Femur (tissue), 1 donor: Measurements from ENCODE around the gene STING1.
"Not testable (repeated sequence)": the region's sequence is repeated elsewhere in the genome, so short reads cannot be mapped to it uniquely, and the experiment has no call there.

Experiments
- DNase-seq: peaks from one replicate; pipeline ENCODE4 v3.0.0-alpha.2; 2017

The STING1 gene

GRCh38 chr5:139482050-139482889 is at the start of gene STING1:
STING1 (minus strand) TSS chr5:139482758; CDS start chr5:139481704, 1,054 bp downstream.
- peak; percentile 92 for DNase-seq

DNA sequence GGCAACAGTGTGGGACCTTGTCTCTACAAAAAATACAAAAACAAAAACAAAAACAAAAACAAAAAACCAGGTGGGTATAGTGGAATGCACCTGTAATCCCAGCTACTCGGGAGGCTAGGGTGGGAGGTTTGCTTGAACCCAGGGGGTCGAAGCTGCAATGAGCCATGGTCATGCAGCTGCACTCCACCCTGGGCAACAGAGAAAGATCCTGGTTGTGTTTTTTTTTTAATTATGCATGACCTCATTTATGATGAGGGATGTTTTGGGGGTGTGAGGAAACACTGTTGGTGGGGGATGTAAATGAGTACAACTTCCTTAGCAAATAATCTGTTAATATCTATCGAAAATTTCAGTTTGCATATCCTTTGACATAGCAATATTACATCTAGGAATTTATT is 49.2 kb upstream of the STING1 start:
- no peak for DNase-seq

DNA sequence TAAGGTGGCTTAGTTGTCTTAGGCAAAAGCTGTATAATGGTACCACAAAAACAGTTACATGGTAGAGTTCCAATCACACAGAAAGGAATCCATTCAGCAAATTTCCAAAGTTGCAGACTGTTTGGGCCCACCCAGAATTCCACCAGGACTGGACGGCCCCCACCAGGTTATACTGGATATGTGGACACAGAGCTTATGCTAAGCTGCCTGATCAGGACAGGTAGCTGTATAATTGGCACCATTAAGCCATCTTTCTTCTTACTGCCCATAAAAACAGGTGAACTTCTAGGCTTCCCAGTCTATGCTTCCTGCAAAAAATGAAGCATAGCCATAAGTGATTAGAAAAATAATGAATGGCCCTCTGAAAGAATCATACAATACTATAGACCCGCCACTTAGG is 47.5 kb upstream of the STING1 start:
- not testable (repeated sequence) for DNase-seq

GRCh38 chr5:139528695-139529094 is 46.1 kb upstream of the STING1 start:
- DNase-seq = not testable (repeated sequence)

DNA sequence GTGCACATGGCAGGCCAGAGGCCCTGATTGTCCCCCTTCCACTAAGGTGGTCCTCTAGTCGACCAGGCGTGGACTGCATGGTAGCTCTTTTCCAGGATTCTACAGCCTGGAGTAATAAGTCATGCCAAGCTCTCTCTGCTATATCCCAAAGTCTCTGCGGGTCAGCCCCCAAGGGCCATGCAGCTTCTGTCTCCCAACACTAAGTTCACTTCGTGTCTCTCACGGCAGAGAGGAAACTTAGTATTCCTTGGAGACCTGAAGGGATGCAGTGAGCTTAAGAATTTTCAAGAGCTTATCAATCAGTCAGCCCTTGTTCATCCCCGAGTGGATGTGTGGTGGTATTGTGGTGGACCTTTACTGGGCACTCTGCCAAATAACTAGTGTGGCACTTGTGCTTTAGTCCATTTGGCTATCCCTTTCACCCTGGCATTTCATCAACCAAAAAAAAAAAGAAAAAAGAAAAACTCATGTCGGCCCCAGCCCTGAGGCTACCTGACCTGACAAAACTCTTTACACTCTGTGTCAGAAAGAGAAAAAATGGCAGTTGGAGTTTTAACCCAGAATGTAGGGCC is 45.4 kb upstream of the STING1 start:
- DNase-seq = not testable (repeated sequence)

DNA sequence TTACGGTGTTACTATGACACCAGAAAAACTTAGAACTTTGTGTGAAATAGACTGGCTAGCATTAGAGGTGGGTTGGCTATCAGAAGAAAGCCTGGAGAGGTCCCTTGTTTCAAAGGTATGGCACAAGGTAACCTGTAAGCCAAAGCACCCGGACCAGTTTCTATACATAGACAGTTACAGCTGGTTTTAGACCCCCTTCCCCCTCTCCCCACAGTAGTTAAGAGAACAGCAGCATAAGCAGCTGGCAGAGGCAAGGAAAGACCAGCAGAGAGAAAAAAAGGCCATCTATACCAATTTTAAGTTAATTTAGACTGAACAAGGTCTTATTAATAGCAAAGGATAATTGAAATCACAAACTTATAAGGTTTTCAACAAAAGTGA is 44.5 kb upstream of the STING1 start:
- DNase-seq = not testable (repeated sequence)

DNA sequence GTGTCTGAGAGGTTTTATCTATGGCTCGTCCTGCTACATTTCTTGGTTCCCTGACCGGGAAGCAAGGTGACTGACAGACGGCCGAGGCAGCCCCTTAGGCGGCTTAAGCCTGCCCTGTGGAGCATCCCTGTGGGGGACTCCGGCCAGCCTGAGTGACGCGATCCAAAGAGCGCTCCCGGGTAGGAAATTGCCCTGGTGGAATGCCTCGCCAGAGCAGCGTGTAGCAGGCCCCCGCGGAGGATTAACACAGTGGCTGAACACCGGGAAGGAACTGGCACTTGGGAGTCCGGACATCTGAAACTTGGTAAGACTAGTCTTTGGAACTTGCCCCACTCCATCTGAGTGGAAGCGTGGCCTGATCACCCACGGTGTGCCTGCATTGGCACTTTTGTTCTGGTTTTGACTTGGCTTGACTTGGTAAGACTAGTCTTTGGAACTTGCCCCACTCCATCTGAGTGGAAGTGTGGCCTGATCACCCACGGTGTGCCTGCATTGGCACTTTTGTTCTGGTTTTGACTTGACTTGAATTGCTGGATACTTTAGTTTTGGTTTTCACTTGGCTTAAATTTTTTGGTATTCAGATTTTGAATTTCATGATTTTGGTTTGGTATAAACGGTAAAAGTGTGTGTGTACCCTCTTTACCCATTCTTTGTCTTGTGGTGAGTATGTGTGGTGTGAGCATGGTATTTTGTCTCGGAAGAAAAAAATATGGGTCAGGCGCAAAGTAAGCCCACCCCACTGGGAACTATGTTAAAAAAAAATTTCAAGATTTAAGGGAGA is 43.9 kb upstream of the STING1 start:
- not testable (repeated sequence) for DNase-seq

- not testable (repeated sequence) for DNase-seq
Measured at GRCh38 chr5:139525586-139526308, 43.2 kb upstream of the STING1 start.

GRCh38 chr5:139524940-139525585 is 42.5 kb upstream of the STING1 start:
- no peak for DNase-seq

- DNase-seq = no peak
Measured at GRCh38 chr5:139524446-139524845, 41.9 kb upstream of the STING1 start.

DNA sequence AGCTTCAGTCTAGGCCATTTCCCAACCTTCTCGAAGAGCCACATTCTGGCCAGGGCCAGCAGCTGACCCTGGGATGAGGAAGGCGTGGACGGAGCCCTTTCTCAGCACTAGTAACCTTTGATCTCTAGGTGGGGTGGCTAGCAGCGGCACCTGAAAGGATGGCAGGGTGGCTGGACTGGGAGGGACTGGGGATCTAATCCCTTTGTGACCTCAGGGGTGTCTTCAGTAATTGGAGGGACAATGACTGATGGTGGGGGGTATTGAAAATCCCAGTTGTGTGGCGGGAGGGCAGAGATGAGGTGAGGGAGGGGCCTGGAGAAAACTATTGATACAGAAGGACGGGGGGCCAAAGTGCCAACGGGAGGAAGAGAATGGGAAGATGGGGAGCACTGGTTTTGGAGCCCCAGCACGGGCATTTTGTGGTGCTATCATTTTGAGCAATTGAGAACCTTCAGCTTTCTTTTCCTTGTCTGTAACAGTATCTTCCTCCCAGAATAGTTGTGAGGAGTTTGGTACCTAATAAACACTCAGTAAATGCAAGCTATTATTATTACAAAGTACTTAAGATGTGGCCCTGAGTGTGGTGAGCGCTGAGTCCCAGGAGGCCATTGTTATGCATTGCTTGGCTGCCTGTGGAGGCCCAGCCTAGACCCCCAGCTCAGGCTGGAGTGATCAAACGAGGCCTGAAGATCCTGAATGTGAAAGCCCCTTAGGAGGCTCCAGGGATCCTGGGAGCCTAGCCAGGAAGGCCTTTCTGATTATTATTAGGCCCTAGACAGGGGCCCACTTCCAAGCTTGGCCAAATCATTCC is 41.3 kb upstream of the STING1 start:
- no peak for DNase-seq

DNA sequence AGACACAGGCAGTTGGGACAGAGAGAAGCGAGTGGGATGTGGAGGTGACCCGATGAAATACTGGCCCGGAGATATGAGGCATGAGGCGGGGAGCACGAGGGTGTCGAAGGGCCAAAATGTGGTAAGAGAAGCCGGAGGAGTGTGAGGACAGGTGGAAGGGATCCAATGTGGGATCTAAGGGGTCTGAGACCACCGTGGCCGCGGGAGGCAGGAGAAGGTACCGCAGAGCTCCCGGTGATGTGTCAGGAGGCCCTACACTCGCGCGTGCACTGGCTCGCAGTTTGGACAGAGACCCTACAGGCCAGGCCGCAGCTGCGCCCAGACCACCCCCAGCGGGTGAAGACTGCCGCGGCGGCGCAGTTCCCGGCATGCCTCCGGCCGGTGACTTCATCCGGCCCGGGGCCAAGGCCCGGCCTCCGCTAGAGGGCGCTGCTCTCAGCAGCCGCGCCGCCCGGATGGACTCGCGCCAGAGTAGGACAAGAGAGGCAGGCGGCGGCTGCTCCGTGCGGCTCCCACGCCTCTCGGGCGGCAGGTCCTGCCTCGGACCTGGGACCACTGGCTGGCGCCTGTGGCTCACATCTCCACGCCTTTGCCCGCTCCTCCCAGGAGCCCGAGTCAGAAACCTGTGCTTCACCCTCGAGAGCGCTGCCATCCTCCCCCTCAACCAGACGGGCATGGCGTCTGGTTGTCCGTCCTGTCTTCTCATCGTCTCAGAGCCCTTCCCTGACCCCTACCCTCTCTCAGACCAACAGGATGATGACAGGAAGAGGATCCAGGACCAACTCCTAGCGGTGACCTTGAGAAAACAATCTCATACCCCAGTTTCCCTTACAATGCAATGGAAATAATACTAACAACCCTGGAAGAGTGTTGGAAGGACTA is 35.4 kb upstream of the STING1 start:
- DNase-seq = peak; percentile 96

- no peak for DNase-seq
Measured at GRCh38 chr5:139514486-139514856, 31.9 kb upstream of the STING1 start.

GRCh38 chr5:139513852-139514485 is 31.4 kb upstream of the STING1 start:
- DNase-seq = no peak

DNA sequence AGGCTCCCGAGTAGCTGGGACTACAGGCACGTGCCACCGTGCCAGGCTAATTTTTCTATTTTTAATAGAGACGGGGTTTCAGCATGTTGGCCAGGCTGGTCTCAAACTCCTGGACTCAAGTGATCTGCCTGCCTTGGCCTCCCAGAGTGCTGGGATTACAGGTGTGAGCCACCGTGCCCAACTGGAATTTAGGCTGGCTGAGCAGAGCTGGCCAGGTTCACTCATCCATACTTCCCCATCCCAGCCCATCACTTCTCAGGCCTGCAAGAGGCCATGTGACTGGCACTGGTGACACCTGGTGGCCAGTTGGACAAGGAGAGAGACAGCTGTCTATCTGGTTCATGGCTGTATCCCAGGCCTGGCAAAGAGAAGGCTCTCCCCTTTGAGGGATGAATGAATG is 30.9 kb upstream of the STING1 start:
- peak; percentile 85 for DNase-seq

GRCh38 chr5:139512786-139513390 is 30.3 kb upstream of the STING1 start:
- no peak for DNase-seq

GRCh38 chr5:139504722-139505121 is 22.2 kb upstream of the STING1 start:
- DNase-seq = not testable (repeated sequence)

DNA sequence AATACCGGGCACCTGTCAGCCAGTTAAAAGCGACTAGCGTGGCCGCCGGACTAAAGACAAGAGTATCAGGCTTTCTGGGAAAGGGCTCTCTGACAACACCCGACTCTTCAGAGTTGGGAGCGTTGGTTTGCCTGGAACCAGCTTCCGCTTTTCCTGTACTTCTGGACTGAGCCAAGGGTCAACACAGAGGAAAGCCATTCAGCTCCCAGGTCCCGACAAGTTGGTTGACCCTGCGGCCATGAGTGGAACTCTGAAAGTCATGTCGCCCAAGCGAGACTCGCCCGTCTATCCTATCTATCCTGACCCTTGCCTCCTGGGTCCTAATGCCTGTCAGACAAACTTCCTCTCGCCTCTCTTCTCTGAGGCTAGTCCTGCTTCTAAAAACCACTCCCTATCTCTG is 21.3 kb upstream of the STING1 start:
- not testable (repeated sequence) for DNase-seq

GRCh38 chr5:139503036-139503817 is 20.7 kb upstream of the STING1 start:
- DNase-seq = not testable (repeated sequence)
